ENCODE measurements around the gene FLNB.
"Not testable (repeated sequence)": the region's sequence is repeated elsewhere in the genome, so short reads cannot be mapped to it uniquely, and the experiment has no call there.

FLNB gene

GRCh38 chr3:58188921-58189451 is 180.8 kb downstream of the FLNB start:
- no peak for DNase-seq

- no peak for DNase-seq
These were observed 181.5 kb downstream of the FLNB start for GRCh38 chr3:58189691-58190090.

- no peak for DNase-seq
These were observed 182.1 kb downstream of the FLNB start for GRCh38 chr3:58190291-58190690.

- DNase-seq: no peak
These were observed 182.7 kb downstream of the FLNB start for GRCh38 chr3:58190882-58191281.

GRCh38 chr3:58191361-58191991 is 183.3 kb downstream of the FLNB start:
- no peak for DNase-seq

- no peak for DNase-seq
These were observed 183.8 kb downstream of the FLNB start for GRCh38 chr3:58192069-58192468.

GRCh38 chr3:58193682-58194407 is 185.6 kb downstream of the FLNB start:
- DNase-seq: no peak

- DNase-seq: no peak
These were observed 189.4 kb downstream of the FLNB start for GRCh38 chr3:58197588-58197987.

- DNase-seq: no peak
These were observed 190.1 kb downstream of the FLNB start for GRCh38 chr3:58198362-58198761.

GRCh38 chr3:58198804-58199203 is 190.6 kb downstream of the FLNB start:
- no peak for DNase-seq

- no peak for DNase-seq
These were observed 192.0 kb downstream of the FLNB start for GRCh38 chr3:58200121-58200709.

- no peak for DNase-seq
These were observed 192.7 kb downstream of the FLNB start for GRCh38 chr3:58200846-58201355.

GRCh38 chr3:58201451-58201850 is 193.2 kb downstream of the FLNB start:
- not testable (repeated sequence) for DNase-seq

- DNase-seq: no peak
These were observed 194.7 kb downstream of the FLNB start for GRCh38 chr3:58202917-58203360.

GRCh38 chr3:58203541-58203940 is 195.3 kb downstream of the FLNB start:
- no peak for DNase-seq

GRCh38 chr3:58204720-58205119 is 196.5 kb downstream of the FLNB start:
- no peak for DNase-seq

- DNase-seq: no peak
These were observed 197.8 kb downstream of the FLNB start for GRCh38 chr3:58205981-58206380.

GRCh38 chr3:58206406-58207011 is 198.3 kb downstream of the FLNB start:
- peak in 1 of 5 experiments; percentile 38 for DNase-seq

- no peak for DNase-seq
These were observed 199.7 kb downstream of the FLNB start for GRCh38 chr3:58207954-58208353.

GRCh38 chr3:58209933-58210332 is 201.7 kb downstream of the FLNB start:
- no peak for DNase-seq

- DNase-seq: no peak
These were observed 202.7 kb downstream of the FLNB start, which contains the start of gene DNASE1L3 for GRCh38 chr3:58210761-58211460. DNASE1L3 (minus strand) TSS chr3:58210972; CDS start chr3:58210906, 66 bp downstream.
